ENCODE results near the gene NEK3.

GRCh38 chr13:52091473-52091872 lies 67.9 kb downstream of the NEK3 start:
- TF ChIP-seq CTCF (IDR thresholded peaks at IDR 0.05; ENCODE audit: low read length) (no peak), EZH2 (IDR thresholded peaks at IDR 0.05; ENCODE audit: borderline replicate concordance, low read length) (no peak)
